Muscle layer of duodenum (tissue), 2 donors: ENCODE results near the gene ADPGK.
"Not testable (repeated sequence)": the region's sequence is repeated elsewhere in the genome, so short reads cannot be mapped to it uniquely, and the experiment has no call there.

ENCODE experiments used
- H3K27ac ChIP-seq: one replicate; pipeline ENCODE4 v1.7.0; 2013; ENCODE audit warnings: mild to moderate bottlenecking, low read length
- H3K27me3 ChIP-seq: one replicate; pipeline ENCODE4 v1.7.0; 2013; ENCODE audit warnings: low read depth, mild to moderate bottlenecking, control low read depth, low read length
- H3K36me3 ChIP-seq, 2 donors: one replicate each; pipeline ENCODE4 v1.7.0; 2013; ENCODE audit warnings: low read length in 2 of 2, control low read depth in 1 of 2, mild to moderate bottlenecking in 1 of 2; ENCODE audit not compliant: insufficient read depth in 2 of 2, control insufficient read depth in 1 of 2
- H3K4me1 ChIP-seq, 2 donors: one replicate each; pipeline ENCODE4 v1.7.0; 2013; ENCODE audit warnings: low read length in 2 of 2, mild to moderate bottlenecking in 2 of 2, control low read depth in 1 of 2, moderate library complexity in 1 of 2; ENCODE audit not compliant: insufficient read depth in 2 of 2, control insufficient read depth in 1 of 2
- H3K4me3 ChIP-seq, 2 donors: one replicate each; pipeline ENCODE4 v1.7.0; 2013; ENCODE audit warnings: low read length in 2 of 2, low read depth in 1 of 2, mild to moderate bottlenecking in 1 of 2
- H3K9me3 ChIP-seq, 2 donors: one replicate each; pipeline ENCODE4 v1.7.0; 2013; ENCODE audit warnings: low read length in 2 of 2, control low read depth in 1 of 2, mild to moderate bottlenecking in 1 of 2; ENCODE audit not compliant: control insufficient read depth in 1 of 2
- donor health status: healthy.

Gene ADPGK

DNA sequence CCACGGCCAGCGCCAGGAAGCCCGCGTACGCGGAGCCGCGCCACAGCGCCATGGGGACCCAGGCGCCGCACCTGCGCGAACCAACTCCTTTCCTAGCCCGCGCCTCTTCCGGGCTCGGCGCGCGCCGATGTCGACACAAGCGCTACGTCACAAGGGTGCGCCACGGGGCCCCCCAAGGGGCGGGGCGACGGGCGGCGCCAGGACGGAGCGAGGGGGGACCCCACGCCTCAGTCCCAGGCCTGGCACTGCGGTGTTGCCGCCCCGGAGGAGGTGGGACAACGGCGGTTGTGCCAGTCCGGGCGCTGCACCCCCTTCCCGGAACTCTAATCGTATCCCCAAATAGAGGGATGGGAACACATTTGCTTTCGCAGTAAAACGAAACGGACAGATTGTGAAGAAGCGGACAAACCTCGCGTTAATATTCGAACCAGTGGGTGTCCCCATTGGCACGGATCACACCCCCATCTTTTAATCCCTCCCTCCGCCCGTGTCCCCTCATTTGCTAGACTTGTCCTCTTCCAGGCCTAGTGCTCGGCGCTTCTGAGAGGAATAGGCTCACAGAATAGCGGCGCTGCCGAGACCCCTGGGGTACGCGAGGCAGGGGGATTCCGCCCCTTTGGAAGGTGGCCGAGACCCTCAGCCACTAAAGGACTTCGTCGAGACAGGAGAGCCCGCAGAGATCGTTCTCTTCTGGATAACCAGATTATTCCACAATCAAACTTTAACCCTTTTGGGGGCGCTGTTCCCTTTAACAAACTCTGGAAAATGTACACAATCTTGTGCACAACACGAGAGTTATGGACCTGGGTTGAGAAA lies at the start of gene ADPGK:
TSS of gene ADPGK (minus strand) at position 119 of the 816 bp plus-strand sequence. CDS start at position 52, 67 bp downstream.
- H3K4me1 ChIP-seq: peaks cover 12 to 22% of the 10 kb centered on the region in 2 donors
- peaks cover 13 to 16% of the 10 kb centered on the region in 2 donors for H3K36me3 ChIP-seq
- H3K9me3 ChIP-seq: no peaks in the 10 kb centered on the region
- H3K27ac ChIP-seq: peak within 1 kb of the TSS; percentile 97
- no peaks in the 10 kb centered on the region for H3K27me3 ChIP-seq
- peak within 1 kb of the TSS; percentile 90 to 91 for H3K4me3 ChIP-seq

DNA sequence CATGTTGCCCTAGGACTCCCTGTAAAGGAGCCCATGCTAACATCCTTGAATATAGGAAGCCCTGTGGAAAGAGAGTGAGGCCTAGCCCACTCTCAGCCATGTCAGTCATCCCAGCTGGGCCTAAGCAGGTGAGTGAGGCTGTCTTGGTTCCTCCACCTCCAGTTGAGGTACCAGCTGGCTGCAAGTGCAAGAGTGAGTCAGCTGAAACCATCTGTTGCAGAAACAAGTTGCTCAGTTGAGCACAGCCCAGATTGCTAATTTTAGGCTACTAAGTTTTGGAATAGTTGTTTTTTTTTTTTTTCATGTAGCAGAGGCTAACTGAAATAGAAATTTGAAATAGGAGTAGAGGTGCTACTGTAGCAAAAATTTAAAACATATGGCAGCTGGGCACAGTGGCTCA lies 43.7 kb upstream of the ADPGK start:
- H3K4me3 ChIP-seq: no peak overlapping the region
- no peaks in the 10 kb centered on the region for H3K9me3 ChIP-seq
- H3K27ac ChIP-seq: no peak overlapping the region
- no peaks in the 10 kb centered on the region for H3K27me3 ChIP-seq
- H3K36me3 ChIP-seq: no peaks in the 10 kb centered on the region
- no peaks in the 10 kb centered on the region for H3K4me1 ChIP-seq

DNA sequence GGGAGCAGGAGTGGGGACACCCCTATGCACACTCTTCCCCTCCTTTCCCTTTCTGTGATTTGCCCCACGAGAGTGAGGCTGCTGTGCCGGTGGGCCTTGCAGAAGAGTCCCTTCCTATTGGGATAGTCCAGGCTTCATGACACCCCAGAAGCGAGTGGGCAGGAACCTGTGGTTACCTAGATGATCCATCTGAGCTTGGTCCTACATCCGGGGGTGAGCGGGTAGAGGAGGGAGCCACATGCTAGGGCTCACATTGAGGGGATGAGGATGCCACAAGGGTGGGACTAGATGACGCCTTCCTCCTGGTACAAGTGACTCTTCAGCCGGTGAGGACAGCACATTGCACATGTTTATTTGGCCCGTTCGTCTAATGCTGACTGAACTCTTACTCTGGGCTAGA lies 43.1 kb upstream of the ADPGK start:
- no peaks in the 10 kb centered on the region for H3K36me3 ChIP-seq
- no peaks in the 10 kb centered on the region for H3K9me3 ChIP-seq
- H3K27ac ChIP-seq: no peak overlapping the region
- H3K27me3 ChIP-seq: no peaks in the 10 kb centered on the region
- H3K4me3 ChIP-seq: no peak overlapping the region
- H3K4me1 ChIP-seq: no peaks in the 10 kb centered on the region

DNA sequence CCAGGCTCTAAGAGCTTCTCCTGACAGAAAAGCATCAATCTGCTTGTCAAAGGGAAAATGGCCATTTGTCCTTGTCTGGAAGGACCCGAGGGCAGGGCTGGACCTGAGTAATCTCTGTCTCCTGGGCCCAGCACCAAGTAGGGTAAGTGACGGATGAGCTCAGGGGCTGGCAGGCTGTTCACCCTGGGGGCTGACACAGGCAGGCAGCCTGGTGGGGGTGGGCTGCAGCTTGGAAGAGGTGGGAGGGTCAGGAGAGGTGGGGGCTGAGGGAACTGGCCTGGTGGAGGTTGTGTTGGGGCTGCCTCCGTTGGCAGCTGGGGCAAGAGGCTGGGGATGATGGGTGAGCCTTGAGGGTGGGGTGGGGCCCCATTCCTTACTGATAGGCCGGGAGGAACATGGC lies 42.3 kb upstream of the ADPGK start:
- Histone ChIP-seq H3K27me3 (no peaks in the 10 kb centered on the region), H3K36me3 (no peaks in the 10 kb centered on the region), H3K4me1 (no peaks in the 10 kb centered on the region), H3K9me3 (no peaks in the 10 kb centered on the region), H3K27ac (no peak overlapping the region), H3K4me3 (no peak overlapping the region)

DNA sequence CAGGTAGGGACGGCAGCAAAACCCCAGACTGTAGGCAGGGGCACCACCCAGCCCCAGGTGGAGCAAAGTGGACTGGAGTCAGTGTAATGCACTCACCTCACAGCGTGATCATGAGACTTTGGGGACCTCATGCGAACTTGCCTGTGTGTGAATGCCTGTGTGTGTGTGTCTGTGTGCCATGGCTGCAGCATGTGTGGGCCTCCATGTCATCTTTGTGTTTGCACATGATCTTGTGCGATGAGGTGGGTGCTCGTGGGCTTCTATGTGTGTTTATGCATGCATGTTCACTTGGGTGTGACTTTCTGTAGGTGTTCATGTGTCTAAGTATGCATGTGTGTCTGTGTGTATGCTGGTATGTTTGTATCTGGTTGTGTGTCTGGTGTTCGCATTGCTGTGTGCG lies 41.2 kb upstream of the ADPGK start:
- Histone ChIP-seq H3K4me1 (no peaks in the 10 kb centered on the region), H3K27me3 (no peaks in the 10 kb centered on the region), H3K9me3 (no peaks in the 10 kb centered on the region), H3K4me3 (no peak overlapping the region), H3K27ac (no peak overlapping the region), H3K36me3 (no peaks in the 10 kb centered on the region)

GRCh38 chr15:72824112-72824511 lies 40.6 kb upstream of the ADPGK start:
- H3K27ac ChIP-seq: no peak overlapping the region
- no peaks in the 10 kb centered on the region for H3K4me1 ChIP-seq
- H3K27me3 ChIP-seq: no peaks in the 10 kb centered on the region
- H3K9me3 ChIP-seq: no peaks in the 10 kb centered on the region
- no peaks in the 10 kb centered on the region for H3K36me3 ChIP-seq
- H3K4me3 ChIP-seq: no peak overlapping the region

- no peak overlapping the region for H3K4me3 ChIP-seq
- H3K9me3 ChIP-seq: no peaks in the 10 kb centered on the region
- no peak overlapping the region for H3K27ac ChIP-seq
- no peaks in the 10 kb centered on the region for H3K4me1 ChIP-seq
- no peaks in the 10 kb centered on the region for H3K36me3 ChIP-seq
- H3K27me3 ChIP-seq: no peaks in the 10 kb centered on the region
Measured at GRCh38 chr15:72820278-72820677, 36.7 kb upstream of the ADPGK start.

DNA sequence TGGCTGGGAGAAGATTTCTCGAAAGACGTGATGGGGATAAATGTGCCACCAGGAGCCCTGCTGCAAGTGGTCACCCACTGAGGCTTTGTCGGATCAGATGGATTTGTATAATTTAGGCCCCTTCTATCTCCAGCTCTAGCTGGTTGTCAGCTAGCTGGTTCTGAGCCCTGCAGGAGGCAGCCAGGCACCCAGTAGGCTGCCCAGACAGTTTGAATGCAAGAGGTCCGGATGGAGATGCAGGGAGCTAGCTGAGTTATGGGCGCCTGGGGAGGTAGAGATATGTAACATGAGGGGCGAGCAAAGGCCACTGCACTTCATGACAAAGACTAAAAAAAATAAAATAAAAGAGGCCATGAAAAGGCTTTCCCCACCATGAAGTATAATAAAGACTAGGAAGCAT lies 35.1 kb upstream of the ADPGK start:
- Histone ChIP-seq H3K27me3 (no peaks in the 10 kb centered on the region), H3K36me3 (no peaks in the 10 kb centered on the region), H3K27ac (no peak overlapping the region), H3K4me1 (no peaks in the 10 kb centered on the region), H3K4me3 (no peak overlapping the region), H3K9me3 (no peaks in the 10 kb centered on the region)

DNA sequence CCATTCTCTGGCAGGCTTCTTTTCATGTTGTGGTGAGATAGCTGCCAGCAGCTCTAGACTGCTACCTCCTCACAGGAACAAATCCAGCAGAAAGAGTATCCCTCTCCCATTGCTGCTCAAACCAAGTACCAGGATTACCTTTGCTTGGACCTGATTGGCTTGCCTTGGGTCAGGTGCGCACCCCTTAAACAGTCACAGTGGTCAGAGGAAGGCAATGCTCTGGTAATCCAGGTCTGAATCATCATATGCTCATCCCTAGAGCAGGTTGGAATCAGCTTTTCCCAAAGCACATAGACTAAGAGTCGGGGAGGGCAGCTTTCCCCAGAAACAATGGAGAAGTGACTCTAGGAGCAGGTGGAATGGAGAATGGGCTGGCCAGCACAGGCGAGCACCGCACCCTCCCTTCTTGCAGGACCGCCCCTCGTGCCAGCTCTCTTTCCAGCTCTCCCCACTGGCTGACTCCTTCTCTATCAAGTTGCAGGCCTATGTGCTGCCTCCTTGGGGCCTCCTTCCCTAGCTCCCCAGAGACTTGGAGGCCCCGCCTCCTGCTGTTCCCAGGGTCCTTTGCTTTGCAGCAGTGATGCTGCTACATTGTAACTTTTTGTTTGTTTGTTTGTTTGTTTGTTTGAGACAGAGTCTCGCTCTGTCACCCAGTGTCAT lies 29.9 kb upstream of the ADPGK start:
- Histone ChIP-seq H3K27me3 (no peaks in the 10 kb centered on the region), H3K4me1 (no peaks in the 10 kb centered on the region), H3K9me3 (no peaks in the 10 kb centered on the region), H3K4me3 (no peak overlapping the region), H3K27ac (no peak overlapping the region), H3K36me3 (no peaks in the 10 kb centered on the region)

DNA sequence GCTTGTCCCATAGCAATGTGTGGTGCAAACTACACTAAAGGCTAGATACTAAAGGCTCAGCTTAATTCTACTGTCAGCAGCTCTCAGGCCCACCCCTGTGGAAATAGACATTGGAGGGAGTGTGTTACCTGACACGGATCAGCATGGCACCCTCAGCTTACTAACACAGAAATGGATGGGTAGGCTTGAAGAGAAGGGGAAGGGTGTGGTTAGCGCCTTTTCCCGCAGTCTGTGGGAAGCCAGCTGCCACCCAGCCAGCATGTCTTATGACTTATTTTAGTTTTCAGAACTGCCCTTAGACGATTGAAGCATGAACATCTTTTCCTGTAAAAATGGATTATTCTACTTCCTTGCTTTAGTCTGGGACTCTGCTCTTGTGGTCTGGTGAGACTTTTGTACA lies 25.8 kb upstream of the ADPGK start:
- Histone ChIP-seq H3K27ac (no peak overlapping the region), H3K36me3 (no peaks in the 10 kb centered on the region), H3K27me3 (no peaks in the 10 kb centered on the region), H3K4me1 (no peaks in the 10 kb centered on the region), H3K9me3 (no peaks in the 10 kb centered on the region), H3K4me3 (no peak overlapping the region)

DNA sequence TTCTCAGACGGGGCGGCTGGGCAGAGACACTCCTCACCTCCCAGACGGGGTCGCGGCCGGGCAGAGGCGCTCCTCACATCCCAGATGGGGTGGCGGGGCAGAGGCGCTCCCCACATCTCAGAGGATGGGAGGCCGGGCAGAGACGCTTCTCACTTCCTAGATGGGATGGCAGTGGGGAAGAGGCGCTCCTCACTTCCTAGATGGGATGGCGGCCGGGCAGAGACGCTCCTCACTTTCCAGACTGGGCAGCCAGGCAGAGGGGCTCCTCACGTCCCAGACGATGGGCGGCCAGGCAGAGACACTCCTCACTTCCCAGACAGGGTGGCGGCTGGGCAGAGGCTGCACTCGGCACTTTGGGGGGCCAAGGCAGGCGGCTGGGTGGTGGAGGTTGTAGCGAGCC lies 23.8 kb upstream of the ADPGK start:
- not testable (repeated sequence) for H3K27ac ChIP-seq, H3K36me3 ChIP-seq, H3K27me3 ChIP-seq, H3K9me3 ChIP-seq, H3K4me3 ChIP-seq, H3K4me1 ChIP-seq
